HG02642 (cell line): ENCODE results near the gene ZNF532.
"Not testable (repeated sequence)": the region's sequence is repeated elsewhere in the genome, so short reads cannot be mapped to it uniquely, and the experiment has no call there.

Source experiments
- ATAC-seq: cut with Tn5 transposase; IDR thresholded peaks from one replicate; pipeline ENCODE4 v1.9.1; 2021; ENCODE audit warnings: mild to moderate bottlenecking; ENCODE audit not compliant: unreplicated experiment, poor library complexity

Gene ZNF532

GRCh38 chr18:58864146-58865032 lies at the start of gene ZNF532:
Gene ZNF532 (plus strand): TSS chr18:58864877. CDS start in a region left out here.
- ATAC-seq = no peak

- ATAC-seq = no peak
Observed at GRCh38 chr18:58819051-58819450, 45.6 kb upstream of the ZNF532 start.

GRCh38 chr18:58820251-58820650 lies 44.4 kb upstream of the ZNF532 start:
- ATAC-seq = no peak

GRCh38 chr18:58822944-58823343 lies 41.7 kb upstream of the ZNF532 start:
- ATAC-seq = no peak

GRCh38 chr18:58823412-58823811 lies 41.3 kb upstream of the ZNF532 start:
- ATAC-seq = no peak

GRCh38 chr18:58826926-58827325 lies 37.8 kb upstream of the ZNF532 start:
- not testable (repeated sequence) for ATAC-seq

- ATAC-seq = no peak
Observed at GRCh38 chr18:58827428-58827827, 37.2 kb upstream of the ZNF532 start.

- no peak for ATAC-seq
Observed at GRCh38 chr18:58827886-58828285, 36.8 kb upstream of the ZNF532 start.

- no peak for ATAC-seq
Observed at GRCh38 chr18:58828399-58829121, 36.1 kb upstream of the ZNF532 start.

GRCh38 chr18:58829263-58829662 lies 35.4 kb upstream of the ZNF532 start:
- no peak for ATAC-seq

GRCh38 chr18:58829886-58830285 lies 34.8 kb upstream of the ZNF532 start:
- not testable (repeated sequence) for ATAC-seq

- no peak for ATAC-seq
Observed at GRCh38 chr18:58831606-58832005, 33.1 kb upstream of the ZNF532 start.

- no peak for ATAC-seq
Observed at GRCh38 chr18:58838165-58838860, 26.4 kb upstream of the ZNF532 start.

GRCh38 chr18:58838946-58839345 lies 25.7 kb upstream of the ZNF532 start:
- ATAC-seq = no peak

GRCh38 chr18:58842978-58843687 lies 21.5 kb upstream of the ZNF532 start:
- ATAC-seq = no peak

GRCh38 chr18:58843688-58844035 lies 21.0 kb upstream of the ZNF532 start:
- no peak for ATAC-seq

- ATAC-seq = no peak
Observed at GRCh38 chr18:58844871-58845270, 19.8 kb upstream of the ZNF532 start.

GRCh38 chr18:58845928-58846724 lies 18.6 kb upstream of the ZNF532 start:
- ATAC-seq = no peak

- ATAC-seq = no peak
Observed at GRCh38 chr18:58847383-58848071, 17.1 kb upstream of the ZNF532 start.
